T-helper 2 cell treated with Interferon-gamma antibody and Interleukin-4, amounts not matched to agents 100 ng/mL and 5 ng/mL, for 36 hours (primary cell): ENCODE measurements around the gene ZNF138. TPM values are rescaled to one million over a fixed set of nuclear protein-coding genes. Genes with fewer than 3 reads are reported as not detected.
"Not testable (repeated sequence)": the region's sequence is repeated elsewhere in the genome, so short reads cannot be mapped to it uniquely, and the experiment has no call there.

Experiments
- intact Hi-C: fragments of 100-400 bp; cut with micrococcal nuclease; formaldehyde crosslinking; loops from one replicate; pipeline ENCODE4 v1.15.1; 2023
- total RNA-seq: library from RNA; stranded (reverse); gene quantifications from 2 replicates; pipeline ENCODE4 v1.2.3, GENCODE V29; 2022

The ZNF138 gene
- 8.9 and 10.1 TPM in 2 replicates for total RNA-seq

DNA sequence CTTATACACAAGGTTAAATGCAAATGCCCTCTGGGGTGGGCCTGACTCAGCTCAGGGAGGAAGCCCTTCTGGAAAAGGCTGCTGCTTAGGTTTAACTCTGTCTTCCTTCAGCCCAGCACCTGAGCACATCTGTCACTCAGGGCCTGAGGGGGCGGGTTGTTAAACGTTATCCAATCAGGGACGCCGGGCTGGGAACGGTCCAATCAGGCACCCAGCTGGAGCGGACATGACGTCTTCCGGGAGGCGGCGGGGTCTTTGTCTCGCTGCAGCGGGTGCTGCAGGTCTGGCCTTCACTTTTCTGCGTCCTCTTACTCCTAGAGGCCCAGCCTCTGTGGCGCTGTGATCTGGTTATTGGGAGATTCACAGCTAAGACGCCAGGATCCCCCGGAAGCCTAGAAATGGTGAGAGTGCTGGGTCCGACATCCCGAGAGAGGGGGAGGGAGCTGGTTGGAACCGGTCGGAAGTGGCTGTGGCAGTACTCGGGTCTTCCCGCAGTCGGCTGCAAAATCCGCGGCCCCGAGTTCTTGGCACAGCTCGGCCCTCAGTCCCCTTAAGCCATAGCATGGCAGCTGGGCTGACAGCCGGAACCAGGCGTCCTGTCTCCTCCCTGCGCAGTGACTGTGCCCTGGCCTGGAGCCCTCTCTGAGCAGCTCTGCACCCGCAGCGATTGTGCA lies at the start of gene ZNF138:
Gene ZNF138 (plus strand): TSS at position 258 of the 674 bp plus-strand sequence. CDS start 141 bp downstream, at position 399.
- intact Hi-C loops = loop anchor here (1.0 kb wide), 6 partner anchors 109 to 579 kb away; partner anchors contain the start of genes ZNF107, ZNF273, ZNF680 and ZNF92

DNA sequence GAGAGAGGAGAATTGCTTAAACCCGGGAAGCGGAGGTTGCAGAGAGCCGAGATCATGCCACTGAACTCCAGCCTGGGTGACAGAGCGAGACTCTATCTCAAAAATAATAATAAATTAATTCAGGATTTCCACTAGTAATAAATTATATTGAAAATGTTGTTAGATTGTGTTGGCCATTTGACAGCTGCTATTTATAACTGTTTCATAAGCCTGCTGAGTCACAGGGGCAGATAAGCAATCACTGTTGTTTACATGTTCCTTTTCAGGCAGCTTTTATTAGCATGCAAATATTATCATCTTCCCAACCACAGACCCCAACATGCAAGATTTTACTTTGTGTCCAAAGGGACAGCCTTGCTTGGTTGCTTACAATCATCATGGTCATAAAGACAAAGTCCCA lies 49.5 kb upstream of the ZNF138 start:
- intact Hi-C loops = no loop called here

DNA sequence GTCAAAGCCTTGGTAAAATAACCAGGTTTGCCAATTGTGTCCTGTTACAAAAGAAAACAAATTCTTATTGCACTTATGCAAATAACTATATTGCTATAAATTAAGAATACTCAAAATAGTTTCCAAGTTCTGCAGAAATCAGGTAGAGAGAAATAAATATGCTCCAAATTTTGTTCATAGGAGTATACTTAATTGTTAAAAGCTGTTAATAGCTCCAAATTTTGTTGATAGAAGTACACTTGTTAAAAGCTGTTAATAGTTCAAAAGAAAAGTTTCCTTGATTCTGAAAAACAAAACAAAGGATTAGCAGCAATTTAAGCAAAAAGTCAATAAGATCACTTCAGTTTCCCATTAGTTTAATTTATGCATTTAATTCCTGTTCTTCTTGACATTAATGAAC lies 46.4 kb upstream of the ZNF138 start:
- intact Hi-C loops = no loop called here

DNA sequence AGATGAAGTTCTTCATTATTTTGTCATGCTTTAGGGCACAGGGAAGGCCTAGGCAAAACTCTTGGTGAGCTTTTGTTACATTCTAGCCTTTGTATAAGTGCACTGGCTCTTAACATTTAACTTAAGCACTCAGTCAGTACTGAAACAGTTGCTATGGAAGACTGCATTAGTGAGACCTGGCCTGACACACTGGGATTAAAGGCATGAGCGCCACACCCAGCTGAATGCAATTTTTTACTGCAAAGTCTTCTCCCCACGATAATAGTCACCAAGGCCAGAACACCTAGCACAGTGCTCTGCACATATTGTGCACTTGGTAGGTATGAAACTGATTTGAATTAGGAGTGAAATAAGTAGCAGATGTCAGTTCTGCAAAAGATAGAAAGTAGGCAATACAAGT lies 41.2 kb upstream of the ZNF138 start:
- intact Hi-C loops = no loop called here

DNA sequence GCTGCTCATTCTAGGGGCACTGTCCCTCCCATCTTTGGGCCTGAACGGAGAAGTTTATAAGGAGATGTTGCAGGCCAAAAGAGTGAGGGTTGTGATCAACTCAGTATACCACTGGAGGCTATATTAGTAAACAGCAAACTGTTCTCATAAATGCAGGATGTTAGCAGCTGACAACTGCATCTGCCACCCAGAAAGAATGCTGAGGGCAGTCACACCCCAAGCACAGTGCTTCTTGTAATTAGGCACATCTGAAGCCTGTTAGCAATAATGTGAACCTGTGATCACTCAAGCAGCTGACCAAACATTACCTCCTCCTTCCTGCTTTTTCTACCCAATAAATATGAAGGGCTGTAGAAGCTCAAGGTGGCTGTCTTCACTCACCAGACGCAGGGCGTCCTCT lies 38.4 kb upstream of the ZNF138 start:
- intact Hi-C loops = no loop called here

DNA sequence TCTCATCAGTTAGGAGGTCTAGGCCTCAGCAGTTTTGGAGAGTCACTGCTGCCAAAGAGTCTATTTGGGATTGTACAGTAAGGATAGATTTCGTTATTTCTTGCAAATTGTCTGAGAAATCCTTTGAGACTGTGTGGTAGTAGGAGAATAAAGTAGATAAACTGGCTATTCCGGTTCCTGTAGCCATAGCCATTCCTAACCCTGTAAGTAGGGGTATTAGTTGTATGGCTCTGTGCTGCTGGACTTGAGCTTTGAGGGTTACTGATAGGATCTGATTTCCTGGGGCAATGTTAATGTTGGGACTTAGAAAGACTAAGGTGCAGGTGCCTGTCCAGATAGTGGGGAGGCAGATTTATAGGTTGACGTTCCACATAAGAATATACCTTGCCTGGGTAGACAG lies 36.1 kb upstream of the ZNF138 start:
- intact Hi-C loops = no loop called here

DNA sequence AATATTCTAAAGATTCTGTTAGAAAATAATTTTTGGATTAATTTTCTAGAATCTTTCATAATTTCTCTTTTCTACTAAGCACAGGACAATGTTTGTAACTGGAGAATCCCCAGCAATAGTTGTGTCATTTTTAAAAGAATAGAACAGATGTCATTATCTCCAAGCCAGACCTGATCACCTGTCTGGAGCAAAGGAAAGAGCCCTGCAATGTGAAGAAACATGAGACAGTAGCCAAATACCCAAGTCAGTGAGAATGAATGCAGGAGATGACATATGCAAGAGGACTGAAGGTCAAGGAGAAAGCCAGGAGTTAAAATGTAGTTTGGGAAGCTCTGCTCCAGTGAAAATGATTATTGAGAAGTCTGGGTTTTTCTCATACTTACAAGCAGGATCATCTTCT lies 25.4 kb upstream of the ZNF138 start:
- intact Hi-C loops = no loop called here

DNA sequence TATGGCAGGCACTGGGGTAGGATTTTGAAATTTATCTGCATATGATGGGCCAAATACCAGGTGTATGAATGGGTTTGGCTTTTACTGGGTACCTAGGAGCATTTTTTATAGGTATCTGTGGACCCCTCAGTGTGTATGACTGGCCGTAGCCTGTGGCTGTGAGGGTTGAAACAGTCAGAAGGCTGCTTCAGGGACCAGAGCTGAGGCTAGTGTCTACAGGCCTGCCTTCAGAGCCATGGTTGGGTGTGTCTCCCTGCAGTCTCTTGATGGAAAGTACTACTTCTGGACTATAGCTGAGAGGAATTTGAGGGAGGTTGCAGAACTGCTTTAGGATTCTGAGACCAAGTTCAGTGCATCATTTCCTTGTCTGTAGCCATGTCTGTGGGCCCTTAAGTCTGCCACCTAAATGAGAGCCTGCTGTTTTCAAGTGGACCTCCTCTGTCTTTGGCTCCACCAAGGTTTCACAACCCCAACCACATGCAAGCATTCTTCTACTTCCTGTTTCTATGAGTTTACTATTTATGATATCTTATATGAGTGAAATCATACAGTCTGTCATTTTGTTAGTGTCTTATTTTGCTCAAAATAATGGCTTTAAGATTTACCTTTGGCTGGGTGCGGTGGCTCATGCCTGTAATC lies 19.9 kb upstream of the ZNF138 start:
- intact Hi-C loops = no loop called here

- intact Hi-C loops = no loop called here
Measured at GRCh38 chr7:64775289-64775688, 18.9 kb upstream of the ZNF138 start.

- intact Hi-C loops = not testable (repeated sequence)
Measured at GRCh38 chr7:64784842-64785241, 9.4 kb upstream of the ZNF138 start.

GRCh38 chr7:64787295-64787694 lies 6.9 kb upstream of the ZNF138 start:
- intact Hi-C loops = no loop called here

GRCh38 chr7:64789241-64789640 lies 5.0 kb upstream of the ZNF138 start:
- intact Hi-C loops = not testable (repeated sequence)

DNA sequence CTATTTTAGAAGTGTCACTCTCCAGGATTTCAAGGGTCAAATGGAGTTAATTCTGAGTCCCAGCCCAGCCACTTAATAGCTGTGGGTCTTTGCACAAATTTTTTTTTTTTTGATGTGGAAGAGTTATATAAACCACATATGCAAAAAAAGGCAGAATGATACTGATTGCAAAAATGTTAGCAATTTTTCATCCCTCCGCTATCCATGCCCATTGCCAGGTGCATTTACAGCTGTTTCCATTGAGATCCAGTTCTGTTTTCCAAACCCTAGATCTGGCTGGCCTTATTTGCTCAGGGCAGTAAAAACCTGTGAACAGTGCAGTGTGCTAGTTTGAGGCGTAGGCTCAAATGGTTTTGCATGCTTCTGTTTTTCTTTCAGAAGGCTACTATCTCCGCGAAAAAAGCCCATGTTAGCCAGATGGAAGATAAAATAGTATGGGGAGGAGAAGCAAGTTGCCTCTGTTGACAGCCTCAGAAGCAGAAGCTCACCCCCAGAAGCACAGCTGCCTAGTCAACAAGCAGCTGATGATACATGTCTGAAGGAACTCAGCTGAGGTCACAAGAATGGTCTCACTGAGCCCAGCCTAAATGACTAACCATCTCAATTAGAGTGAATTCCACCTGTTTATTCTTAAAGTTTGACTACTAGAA lies 997 bp upstream of the ZNF138 start:
- intact Hi-C loops = no loop called here

DNA sequence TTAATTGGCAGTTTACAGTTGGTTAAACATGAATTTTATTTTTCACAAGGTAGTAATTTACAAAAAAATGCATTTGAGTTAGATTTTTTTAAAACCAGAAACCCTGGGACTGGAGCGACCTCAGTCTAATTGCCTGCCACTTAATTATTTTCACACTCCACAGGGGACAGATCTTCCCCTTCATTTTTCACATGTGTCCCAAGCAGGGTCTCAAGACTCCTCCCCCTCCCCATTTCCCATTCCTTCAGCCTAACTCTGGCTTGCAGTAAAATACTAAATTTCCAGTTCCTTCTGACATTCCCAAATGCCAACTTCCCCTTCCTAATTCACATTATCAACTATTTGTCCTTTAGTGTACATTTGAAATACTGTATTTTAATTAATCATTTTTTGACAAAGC lies 948 bp downstream of the ZNF138 start:
- intact Hi-C loops = no loop called here

DNA sequence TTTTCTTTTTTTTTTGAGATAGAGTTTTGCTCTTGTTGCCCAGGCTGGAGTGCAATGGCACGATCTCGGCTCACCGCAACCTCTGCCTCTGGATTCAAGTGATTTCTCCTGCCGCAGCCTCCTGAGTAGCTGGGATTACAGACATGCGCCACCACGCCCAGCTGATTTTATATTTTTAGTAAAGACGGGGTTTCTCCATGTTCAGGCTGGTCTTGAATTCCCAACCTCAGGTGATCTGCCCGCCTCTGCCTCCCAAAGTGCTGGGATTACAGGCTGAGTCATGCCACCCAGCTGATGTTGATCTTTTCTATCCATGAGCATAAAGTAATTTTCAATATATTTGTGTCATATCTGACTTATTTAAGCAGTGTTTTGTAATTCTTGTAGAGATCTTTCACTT lies 4.9 kb downstream of the ZNF138 start:
- intact Hi-C loops = not testable (repeated sequence)

- intact Hi-C loops = no loop called here
Measured at GRCh38 chr7:64802699-64803098, 8.5 kb downstream of the ZNF138 start.

DNA sequence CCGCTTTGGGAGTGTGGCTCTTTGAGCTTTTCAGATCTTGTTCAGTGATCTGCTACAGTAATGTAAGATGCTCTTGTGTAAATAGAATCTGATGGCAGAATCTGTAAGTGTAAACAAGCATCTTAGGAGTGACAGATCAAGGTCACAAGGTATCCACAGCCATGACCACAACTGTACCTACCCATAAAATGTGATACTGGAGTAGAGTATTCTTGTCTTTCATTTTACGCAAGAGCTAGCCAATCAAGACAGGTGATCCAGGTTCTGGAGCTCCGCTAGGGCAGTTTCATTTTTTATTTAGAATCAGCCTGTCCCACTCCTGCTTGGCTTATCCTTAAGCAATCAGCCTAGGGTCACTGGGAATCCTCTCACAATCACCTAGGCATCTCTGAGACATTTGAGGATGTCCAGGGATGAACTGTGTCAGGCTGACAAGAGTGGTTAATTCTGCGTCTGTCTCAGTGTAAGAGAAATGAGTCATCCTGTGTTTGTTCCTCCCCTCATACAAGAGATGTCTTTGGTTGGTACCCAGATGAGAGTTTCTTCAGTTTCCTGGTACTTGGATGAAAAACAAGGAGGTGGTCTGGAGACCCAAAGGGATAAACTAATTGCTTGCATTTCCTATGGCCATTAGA lies 13.6 kb downstream of the ZNF138 start:
- intact Hi-C loops = no loop called here

- intact Hi-C loops = no loop called here
Measured at GRCh38 chr7:64811767-64812166, 17.5 kb downstream of the ZNF138 start.

DNA sequence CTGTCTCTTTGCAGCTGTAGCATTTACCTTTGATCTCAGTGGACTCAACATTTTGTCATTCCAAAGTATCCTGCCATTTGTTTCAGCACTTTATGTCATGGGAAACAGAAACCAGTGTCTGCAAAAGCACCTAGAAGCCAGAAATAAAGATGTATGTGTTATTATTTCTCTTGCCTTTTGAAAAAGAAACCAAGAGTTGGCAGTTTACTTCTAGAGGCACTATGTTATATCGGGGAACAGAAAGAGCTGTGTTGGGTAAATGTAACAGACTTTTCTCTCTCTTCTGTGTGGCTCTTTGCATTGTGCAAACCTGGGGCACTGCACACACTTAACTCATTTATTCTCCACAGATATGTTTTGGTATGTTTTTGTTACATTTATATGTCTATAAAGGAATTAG lies 36.7 kb downstream of the ZNF138 start:
- intact Hi-C loops = no loop called here

GRCh38 chr7:64832136-64832535 lies 37.9 kb downstream of the ZNF138 start:
- intact Hi-C loops = no loop called here

- intact Hi-C loops = no loop called here
Measured at GRCh38 chr7:64834989-64835388, 40.8 kb downstream of the ZNF138 start.

GRCh38 chr7:64835856-64836255 lies 41.6 kb downstream of the ZNF138 start:
- intact Hi-C loops = not testable (repeated sequence)
